SK-N-SH (cell line): Measurements from ENCODE around the gene BRD9. TPM values are rescaled to one million over a fixed set of nuclear protein-coding genes. Genes with fewer than 3 reads are reported as not detected.

Experiments
- CTCF ChIA-PET: fragments of 300-600, 350-600 bp; formaldehyde crosslinking; extraction: SDS; loops from one replicate; lab custom pipeline; 2021; lab: Yijun Ruan, JAX
- POLR2A ChIA-PET: fragments of 350-600 bp; sonication (Branson Sonifier 250); formaldehyde crosslinking; extraction: SDS; loops from one replicate; lab custom pipeline; 2020; ENCODE audit warnings: antibody characterized with exemption, inconsistent platforms; lab: Yijun Ruan, JAX
- DNase-seq: peaks from one replicate; pipeline ENCODE4 v3.0.0; 2012
- H2AFZ ChIP-seq: fragments of 200-600 bp; sonication (generic); 2 replicates; pipeline ENCODE4 v1.8.1; 2016; ENCODE audit warnings: antibody characterized with exemption, mild to moderate bottlenecking, low read depth
- H3F3A ChIP-seq: fragments of 200-600 bp; sonication (generic); replicated peaks from 2 replicates; pipeline ENCODE3; 2016; ENCODE audit warnings: antibody characterized with exemption, mild to moderate bottlenecking; ENCODE audit not compliant: insufficient read depth
- H3K27ac ChIP-seq, 2 experiments: fragments of 200-500 bp in 1 of 2; fragments of 200-600 bp in 1 of 2; sonication (Bioruptor generic) in 1 of 2; sonication (generic), shearing (Covaris generic) in 1 of 2; 2 replicates each; pipeline versions ENCODE4 v1.5.1 to v1.6.1; 2014 to 2016; ENCODE audit warnings: low read depth in 2 of 2, inconsistent platforms in 1 of 2, low read length in 1 of 2, mild to moderate bottlenecking in 1 of 2, mixed read lengths in 1 of 2
- H3K27me3 ChIP-seq: fragments of 200-600 bp; sonication (generic), shearing (Covaris generic); 2 replicates; pipeline ENCODE4 v1.6.1; 2016; ENCODE audit warnings: mixed run types; ENCODE audit not compliant: insufficient read depth
- H3K36me3 ChIP-seq, 2 experiments: fragments of 200-500 bp in 1 of 2; fragments of 200-600 bp in 1 of 2; sonication (Bioruptor generic) in 1 of 2; sonication (generic) in 1 of 2; replicated peaks in 1 of 2; 2 replicates each; pipeline versions ENCODE3 to v1.5.1; 2014 to 2016; ENCODE audit warnings: low read length in 1 of 2, mild to moderate bottlenecking in 1 of 2; ENCODE audit not compliant: insufficient read depth in 2 of 2, control insufficient read depth in 1 of 2
- H3K4me1 ChIP-seq, 2 experiments: fragments of 200-500 bp in 1 of 2; fragments of 200-600 bp in 1 of 2; sonication (Bioruptor generic) in 1 of 2; sonication (generic), shearing (Covaris generic) in 1 of 2; 2 replicates each; pipeline versions ENCODE4 v1.5.1 to v1.6.1; 2014 to 2016; ENCODE audit warnings: low read depth in 1 of 2, low read length in 1 of 2, mixed run types in 1 of 2; ENCODE audit not compliant: insufficient read depth in 2 of 2, control insufficient read depth in 1 of 2
- H3K4me2 ChIP-seq: fragments of 200-600 bp; sonication (generic), shearing (Covaris generic); 2 replicates; pipeline ENCODE4 v1.6.1; 2017; ENCODE audit warnings: mixed run types
- H3K4me3 ChIP-seq, 2 experiments: fragments of 200-500 bp in 1 of 2; fragments of 200-600 bp in 1 of 2; sonication (Bioruptor generic) in 1 of 2; sonication (generic), shearing (Covaris generic) in 1 of 2; 2 replicates each; pipeline versions ENCODE4 v1.5.1 to v1.8.1; 2014 to 2016; ENCODE audit warnings: low read depth in 2 of 2, inconsistent platforms in 1 of 2, low read length in 1 of 2, mild to moderate bottlenecking in 1 of 2, mixed read lengths in 1 of 2, moderate library complexity in 1 of 2
- H3K79me2 ChIP-seq: fragments of 200-600 bp; sonication (generic); 2 replicates; pipeline ENCODE4 v1.8.1; 2017; ENCODE audit warnings: mild to moderate bottlenecking; ENCODE audit not compliant: insufficient read depth
- H3K9ac ChIP-seq: fragments of 200-600 bp; sonication (generic); 2 replicates; pipeline ENCODE4 v1.6.1; 2017; ENCODE audit warnings: mixed run types
- H3K9me2 ChIP-seq: fragments of 200-600 bp; sonication (generic); 2 replicates; pipeline ENCODE4 v1.6.1; 2017; ENCODE audit warnings: mixed run types
- H3K9me3 ChIP-seq: fragments of 200-600 bp; sonication (generic); 2 replicates; pipeline ENCODE4 v1.6.1; 2017; ENCODE audit warnings: mixed run types, mild to moderate bottlenecking, moderate library complexity
- H4K20me1 ChIP-seq: fragments of 200-600 bp; sonication (generic); 2 replicates; pipeline ENCODE4 v1.6.1; 2017; ENCODE audit warnings: mild to moderate bottlenecking, mixed run types; ENCODE audit not compliant: insufficient read depth
- CHD2 ChIP-seq: fragments of 150-350 bp; IDR thresholded peaks from 2 replicates; pipeline ENCODE4 v1.6.1; 2018; ENCODE audit warnings: low read length; ENCODE audit not compliant: partially characterized antibody
- CTCF ChIP-seq: fragments of 200-600 bp; sonication (generic); IDR thresholded peaks from 2 replicates; pipeline ENCODE4 v1.6.1; 2017; ENCODE audit warnings: antibody characterized with exemption, mild to moderate bottlenecking, moderate library complexity
- FOSL2 ChIP-seq: IDR thresholded peaks from 2 replicates; pipeline ENCODE4 v1.4.0; 2012; ENCODE audit warnings: low read depth, mild to moderate bottlenecking, moderate library complexity, borderline replicate concordance
- FOXJ3 ChIP-seq: sonication (generic); formaldehyde crosslinking; IDR thresholded peaks from 2 replicates; pipeline ENCODE4 v1.5.1; 2020; ENCODE audit warnings: mild to moderate bottlenecking, missing genetic modification reagents
- FOXM1 ChIP-seq: IDR thresholded peaks from 2 replicates; pipeline ENCODE4 v1.4.0; 2012; ENCODE audit warnings: low read depth, mild to moderate bottlenecking
- GABPA ChIP-seq: IDR thresholded peaks from 2 replicates; pipeline ENCODE4 v1.4.0; 2012; ENCODE audit warnings: low read depth, mild to moderate bottlenecking
- GATA2 ChIP-seq: sonication (generic); formaldehyde crosslinking; IDR thresholded peaks from 2 replicates; pipeline ENCODE4 v1.5.0; 2020; ENCODE audit warnings: mild to moderate bottlenecking, missing genetic modification reagents
- JUND ChIP-seq: IDR thresholded peaks from 2 replicates; pipeline ENCODE4 v1.4.0; 2012
- MAX ChIP-seq: IDR thresholded peaks from 2 replicates; pipeline ENCODE4 v1.4.0; 2012; ENCODE audit warnings: low read depth
- MEF2A ChIP-seq: IDR thresholded peaks from 2 replicates; pipeline ENCODE4 v1.4.0; 2012; ENCODE audit warnings: low read depth, borderline replicate concordance
- NFIC ChIP-seq: IDR thresholded peaks from 2 replicates; pipeline ENCODE4 v1.4.0; 2012; ENCODE audit warnings: borderline replicate concordance
- PBX3 ChIP-seq: IDR thresholded peaks from 2 replicates; pipeline ENCODE4; 2012
- RAD21 ChIP-seq: IDR thresholded peaks from 2 replicates; pipeline ENCODE4 v1.6.1; 2012; ENCODE audit warnings: mild to moderate bottlenecking, low read length
- RFX5 ChIP-seq: IDR thresholded peaks from 2 replicates; pipeline ENCODE4 v1.6.1; 2012; ENCODE audit warnings: mild to moderate bottlenecking, improper control_type of control experiment, low read length
- RXRA ChIP-seq: IDR thresholded peaks from 2 replicates; pipeline ENCODE4 v1.4.0; 2012; ENCODE audit warnings: low read depth, mild to moderate bottlenecking, borderline replicate concordance
- TAF1 ChIP-seq: IDR thresholded peaks from 2 replicates; pipeline ENCODE4 v1.6.1; 2012; ENCODE audit warnings: low read depth, mild to moderate bottlenecking, low read length, moderate library complexity, borderline replicate concordance
- TEAD4 ChIP-seq: IDR thresholded peaks from 2 replicates; pipeline ENCODE4 v1.4.0; 2012; ENCODE audit warnings: mild to moderate bottlenecking, borderline replicate concordance; ENCODE audit not compliant: insufficient read depth
- USF1 ChIP-seq: IDR thresholded peaks from 2 replicates; pipeline ENCODE4 v1.4.0; 2012; ENCODE audit warnings: low read depth, borderline replicate concordance
- USF2 ChIP-seq: fragments of 150-350 bp; IDR thresholded peaks from 2 replicates; pipeline ENCODE4 v1.6.1; 2017; ENCODE audit warnings: antibody characterized with exemption, low read length, low read depth, borderline replicate concordance
- YY1 ChIP-seq: IDR thresholded peaks from 2 replicates; pipeline ENCODE4 v1.4.0; 2012; ENCODE audit warnings: low read depth, mild to moderate bottlenecking
- WGBS: methylation state at CpG from one replicate; pipeline ENCODE4 v1.1.6; 2017; ENCODE audit warnings: low lambda C conversion rate; 5-methylcytosine and 5-hydroxymethylcytosine counted together
- polyA plus RNA-seq, 3 experiments: library from polyadenylated mRNA; depleted of rRNA; stranded (reverse); fragments of >200 nt; gene quantifications; 2 replicates each; pipeline ENCODE4 v1.2.3, GENCODE V29; 2012

The BRD9 gene
- polyA plus RNA-seq, 1 of the 3 experiments (the other 2 are of a cell fraction), result 19.5 TPM

GRCh38 chr5:852018-852417 lies 40.6 kb downstream of the BRD9 start:
- Histone ChIP-seq H3K4me2 (no peak overlapping the region), H3K9me3 (no peaks in the 10 kb centered on the region), H2AFZ (no peak overlapping the region), H3K4me1 (peaks cover 0 to 13% of the 10 kb centered on the region in 2 experiments; a peak in 1 of 4 replicates), H3K9me2 (no peaks in the 10 kb centered on the region), H3K4me3 (no peak overlapping the region), H4K20me1 (no peaks in the 10 kb centered on the region), H3K36me3 (no peaks in the 10 kb centered on the region), H3K27ac (no peak overlapping the region), H3F3A (no peaks in the 10 kb centered on the region), H3K79me2 (no peaks in the 10 kb centered on the region)
- CTCF ChIA-PET, result no interaction called here
- POLR2A ChIA-PET, result no interaction called here
- TF ChIP-seq RXRA (no peak), CHD2 (no peak), JUND (no peak), YY1 (no peak), NFIC (no peak), GABPA (no peak), RAD21 (no peak), MAX (no peak), TEAD4 (no peak), RFX5 (no peak), FOXJ3 (no peak), MEF2A (no peak), CTCF (no peak), USF1 (no peak), GATA2 (no peak), USF2 (no peak), TAF1 (no peak), FOXM1 (no peak), FOSL2 (no peak), PBX3 (no peak)
- TF ChIP-seq, all 33 proteins: peak for 0
- no peak for DNase-seq
- no peak overlapping the region for H3K9ac ChIP-seq
- H3K27me3 ChIP-seq, result peaks cover 55% of the 10 kb centered on the region
- whole genome bisulfite sequencing, result 18% methylated on average over 5 of the region's 5 CpGs
